ENCODE data around the gene ZBED4.
"Not testable (repeated sequence)": the region's sequence is repeated elsewhere in the genome, so short reads cannot be mapped to it uniquely, and the experiment has no call there.

The ZBED4 gene, protein sequence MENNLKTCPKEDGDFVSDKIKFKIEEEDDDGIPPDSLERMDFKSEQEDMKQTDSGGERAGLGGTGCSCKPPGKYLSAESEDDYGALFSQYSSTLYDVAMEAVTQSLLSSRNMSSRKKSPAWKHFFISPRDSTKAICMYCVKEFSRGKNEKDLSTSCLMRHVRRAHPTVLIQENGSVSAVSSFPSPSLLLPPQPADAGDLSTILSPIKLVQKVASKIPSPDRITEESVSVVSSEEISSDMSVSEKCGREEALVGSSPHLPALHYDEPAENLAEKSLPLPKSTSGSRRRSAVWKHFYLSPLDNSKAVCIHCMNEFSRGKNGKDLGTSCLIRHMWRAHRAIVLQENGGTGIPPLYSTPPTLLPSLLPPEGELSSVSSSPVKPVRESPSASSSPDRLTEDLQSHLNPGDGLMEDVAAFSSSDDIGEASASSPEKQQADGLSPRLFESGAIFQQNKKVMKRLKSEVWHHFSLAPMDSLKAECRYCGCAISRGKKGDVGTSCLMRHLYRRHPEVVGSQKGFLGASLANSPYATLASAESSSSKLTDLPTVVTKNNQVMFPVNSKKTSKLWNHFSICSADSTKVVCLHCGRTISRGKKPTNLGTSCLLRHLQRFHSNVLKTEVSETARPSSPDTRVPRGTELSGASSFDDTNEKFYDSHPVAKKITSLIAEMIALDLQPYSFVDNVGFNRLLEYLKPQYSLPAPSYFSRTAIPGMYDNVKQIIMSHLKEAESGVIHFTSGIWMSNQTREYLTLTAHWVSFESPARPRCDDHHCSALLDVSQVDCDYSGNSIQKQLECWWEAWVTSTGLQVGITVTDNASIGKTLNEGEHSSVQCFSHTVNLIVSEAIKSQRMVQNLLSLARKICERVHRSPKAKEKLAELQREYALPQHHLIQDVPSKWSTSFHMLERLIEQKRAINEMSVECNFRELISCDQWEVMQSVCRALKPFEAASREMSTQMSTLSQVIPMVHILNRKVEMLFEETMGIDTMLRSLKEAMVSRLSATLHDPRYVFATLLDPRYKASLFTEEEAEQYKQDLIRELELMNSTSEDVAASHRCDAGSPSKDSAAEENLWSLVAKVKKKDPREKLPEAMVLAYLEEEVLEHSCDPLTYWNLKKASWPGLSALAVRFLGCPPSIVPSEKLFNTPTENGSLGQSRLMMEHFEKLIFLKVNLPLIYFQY

DNA sequence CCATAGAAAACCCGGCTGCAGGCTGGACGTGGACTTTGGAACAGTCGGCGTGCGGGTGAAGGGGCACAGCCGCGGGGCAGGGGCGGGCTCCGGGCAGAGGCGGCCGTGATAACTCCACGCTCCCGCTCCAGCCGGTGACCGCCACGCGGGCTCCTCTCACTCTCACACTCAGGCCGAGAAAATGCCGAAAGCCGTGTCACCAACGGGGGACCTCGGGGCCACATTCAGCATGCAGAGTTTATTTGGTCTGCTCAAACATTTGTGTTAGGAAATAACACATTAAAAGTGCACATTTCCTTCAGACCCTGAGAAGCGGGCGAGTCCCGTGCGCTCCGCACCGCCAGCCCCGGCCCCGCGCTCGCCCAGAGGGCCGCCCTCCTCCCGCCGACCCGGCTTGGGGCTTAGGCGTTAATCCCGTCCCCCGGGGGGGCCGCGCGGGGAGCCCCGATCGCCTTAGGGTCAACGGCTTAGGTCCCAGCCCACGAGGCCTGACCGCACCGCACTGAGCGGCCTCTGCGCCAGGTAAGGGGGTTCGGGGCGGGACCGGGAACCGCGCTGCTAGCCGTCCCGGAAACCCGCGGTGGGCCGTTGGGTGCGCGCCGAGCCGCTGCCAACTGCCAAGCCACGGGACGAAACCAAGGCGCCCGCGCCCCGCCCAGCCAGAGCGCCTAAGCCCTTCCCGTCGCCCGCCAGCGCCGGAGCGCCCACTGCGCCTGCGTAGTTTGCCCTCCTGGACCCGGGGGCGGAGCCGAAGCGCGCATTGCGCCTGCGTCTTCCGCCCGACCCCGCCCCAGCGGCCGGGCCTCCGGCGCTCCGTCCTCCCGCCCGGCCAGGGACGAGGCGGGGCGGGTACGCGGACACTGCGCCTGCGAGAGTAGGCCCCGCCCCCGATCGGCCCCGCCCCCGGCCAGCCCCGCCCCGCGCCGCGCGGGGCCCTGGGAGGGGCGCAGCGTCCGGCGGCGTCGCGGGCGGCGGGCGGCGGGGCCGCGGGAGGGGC, at the start of gene ZBED4:
Gene ZBED4 (plus strand): TSS at position 947 of the 997 bp plus-strand sequence. CDS start 29,819 bp downstream, outside the sequence.
- peak; percentile 98 to 99 for DNase-seq

DNA sequence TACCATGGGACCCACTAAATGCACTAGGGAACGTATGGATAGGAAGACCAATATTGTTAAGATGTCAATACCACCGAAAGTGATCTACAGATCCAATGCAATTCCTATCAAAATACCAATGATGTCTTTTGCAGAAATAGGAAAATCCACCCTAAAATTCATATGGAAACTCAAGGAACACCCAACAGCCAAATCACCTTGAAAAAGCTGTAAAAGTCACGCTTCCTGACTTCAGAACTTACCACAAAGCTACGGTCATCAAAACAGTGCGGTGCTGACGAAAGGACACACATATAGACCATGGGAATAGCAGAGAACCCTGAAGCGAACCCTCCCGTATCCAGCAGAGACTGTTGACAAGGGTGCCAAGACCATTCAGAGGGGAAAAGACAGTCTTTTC, 46.5 kb upstream of the ZBED4 start:
- no peak for DNase-seq

DNA sequence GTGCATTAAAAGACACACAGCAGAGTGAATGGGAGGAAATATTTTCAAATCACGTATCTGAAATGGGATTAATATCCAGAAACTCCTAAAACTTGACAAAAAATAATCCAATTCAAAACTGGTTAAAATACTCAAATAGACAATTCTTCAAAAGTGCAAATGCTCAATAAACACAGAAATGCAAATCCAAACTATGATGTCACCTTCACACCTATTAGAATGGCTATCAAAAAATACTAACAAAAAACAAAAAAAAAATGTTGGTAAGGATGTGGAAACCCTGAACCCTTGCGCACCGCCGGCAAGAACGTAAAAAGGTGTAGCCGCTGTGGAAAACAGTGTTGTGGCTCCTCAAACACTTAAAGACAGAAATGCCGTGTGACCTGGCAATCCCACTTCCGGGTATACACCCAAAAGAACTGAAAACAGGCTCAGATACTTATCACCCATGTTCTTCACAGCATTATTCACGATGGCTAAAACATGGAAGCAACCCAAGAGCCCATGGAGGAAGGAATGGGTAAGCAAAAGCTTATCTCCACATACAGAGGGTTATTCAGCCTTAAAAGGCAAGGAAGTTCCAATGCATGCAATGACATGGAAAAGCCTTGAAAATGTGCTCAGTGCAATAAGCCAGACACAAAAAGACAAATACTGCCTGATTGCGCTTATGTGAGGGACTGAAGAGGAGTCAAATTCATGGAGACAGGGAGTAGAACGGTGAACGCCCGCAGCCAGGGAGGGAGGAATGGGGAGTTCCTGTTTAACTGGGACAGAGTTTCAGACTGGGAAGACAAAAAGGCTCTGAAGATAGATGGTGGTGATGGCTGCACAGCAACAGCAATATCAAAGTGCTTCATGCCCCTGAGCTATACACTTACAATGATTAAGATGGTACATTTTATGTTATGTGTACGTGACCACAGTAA, 45.6 kb upstream of the ZBED4 start:
- DNase-seq: peak in 1 of 2 experiments; percentile 44

DNA sequence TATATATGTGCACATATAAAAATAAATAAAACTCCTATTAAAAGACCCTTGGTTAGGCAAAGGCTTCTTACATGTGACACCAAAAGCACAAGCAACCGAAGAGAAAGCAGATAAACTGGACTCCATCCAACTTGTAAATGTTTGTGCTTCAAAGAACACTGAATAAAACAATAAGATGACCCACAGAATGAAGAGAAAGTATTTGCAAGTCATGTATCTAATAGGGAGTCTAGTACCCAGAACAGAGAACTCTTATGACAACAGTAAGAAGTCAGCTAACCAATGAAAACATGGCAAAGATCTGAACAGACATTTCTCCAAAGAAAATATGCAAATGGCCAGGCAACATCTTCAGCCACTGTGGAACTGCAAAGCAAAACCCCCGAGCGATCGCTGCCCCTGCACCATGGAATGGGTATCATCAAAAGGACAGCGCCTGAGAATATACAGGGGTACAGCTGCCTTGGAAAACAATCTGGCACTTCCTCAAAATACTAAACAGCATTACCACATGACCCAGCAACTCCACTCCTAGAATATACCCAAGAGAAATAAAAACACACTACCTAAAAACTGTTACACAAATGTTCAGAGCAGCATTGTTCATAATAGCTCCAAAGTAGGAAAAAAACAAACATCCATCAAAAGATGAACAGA, 43.2 kb upstream of the ZBED4 start:
- no peak for DNase-seq

DNA sequence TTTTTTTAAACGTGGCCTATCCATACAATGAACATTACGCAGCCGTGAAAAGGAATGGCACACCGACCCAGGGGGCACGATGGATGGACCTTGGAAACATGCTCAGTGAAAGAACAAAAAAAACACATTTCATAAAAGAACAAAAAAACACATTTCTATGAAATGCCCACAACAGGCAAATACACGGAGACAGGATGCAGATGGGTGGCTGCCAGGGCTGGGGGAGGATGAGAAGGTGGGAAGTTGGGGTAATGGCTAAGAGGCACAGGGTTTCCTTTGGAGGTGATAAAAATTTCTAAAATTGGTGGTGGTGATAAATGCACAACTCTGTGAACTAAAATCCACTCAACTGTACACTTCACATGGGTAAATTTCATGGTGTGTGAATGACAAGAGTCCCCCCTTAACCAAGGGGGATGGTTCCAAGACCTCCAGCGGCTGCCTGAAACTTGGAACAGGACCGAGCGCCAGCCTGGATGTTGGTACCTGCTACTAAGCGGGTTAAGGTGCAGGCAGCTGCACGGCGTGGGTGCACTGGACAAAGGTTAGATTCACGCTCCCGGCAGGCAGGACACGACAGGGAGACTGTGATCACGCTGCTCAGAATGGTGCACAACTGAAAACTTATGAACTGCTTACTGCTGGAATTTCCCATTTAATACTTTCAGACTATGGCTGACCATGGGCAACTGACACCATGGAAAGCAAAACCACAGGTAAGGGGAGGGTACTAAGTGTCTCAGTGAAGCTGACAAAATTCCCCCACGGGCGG, 42.4 kb upstream of the ZBED4 start:
- DNase-seq: no peak

DNA sequence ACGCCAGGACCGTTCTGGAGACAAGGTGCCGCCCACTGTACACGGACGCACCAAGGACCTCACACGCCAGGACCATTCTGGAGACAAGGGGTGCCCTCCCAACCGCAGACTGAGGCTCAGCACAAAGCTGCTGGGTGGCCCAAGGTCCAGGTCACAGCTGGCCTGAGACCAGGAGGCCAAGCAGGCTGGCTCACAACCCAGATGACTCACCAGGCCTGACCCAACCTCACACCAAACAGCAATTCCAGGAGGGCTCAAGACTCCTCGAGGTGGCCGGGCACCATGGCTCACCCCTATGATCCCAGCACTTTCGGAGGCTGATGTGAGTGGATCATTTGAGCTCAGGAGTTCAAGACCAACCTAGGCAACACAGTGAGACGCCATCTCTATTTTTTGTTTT, 40.8 kb upstream of the ZBED4 start:
- no peak for DNase-seq

DNA sequence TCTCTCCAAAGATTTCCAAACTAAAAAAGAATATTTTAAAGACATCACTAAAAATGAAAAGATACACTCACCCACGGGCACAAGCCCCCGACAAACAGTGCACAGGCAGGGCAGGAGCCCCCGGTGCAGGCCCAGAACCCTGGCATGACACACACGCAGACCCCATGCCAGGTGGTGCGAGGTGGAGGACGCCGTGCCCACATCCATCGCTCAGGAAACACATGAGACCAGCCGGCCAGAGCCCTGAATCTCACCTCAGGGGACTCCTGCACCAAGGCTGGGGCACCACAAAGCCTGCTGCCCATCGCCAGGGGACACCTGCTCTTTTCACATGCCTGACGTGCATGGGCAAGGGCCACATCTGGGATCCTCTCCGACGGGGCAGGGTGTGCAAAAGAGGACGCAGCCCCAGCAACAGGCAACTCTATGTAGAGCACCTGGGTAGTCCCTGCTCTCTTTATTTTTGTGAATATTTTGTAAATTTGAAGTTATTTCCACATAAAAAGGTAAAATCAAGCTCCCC, 39.4 kb upstream of the ZBED4 start:
- DNase-seq: no peak

DNA sequence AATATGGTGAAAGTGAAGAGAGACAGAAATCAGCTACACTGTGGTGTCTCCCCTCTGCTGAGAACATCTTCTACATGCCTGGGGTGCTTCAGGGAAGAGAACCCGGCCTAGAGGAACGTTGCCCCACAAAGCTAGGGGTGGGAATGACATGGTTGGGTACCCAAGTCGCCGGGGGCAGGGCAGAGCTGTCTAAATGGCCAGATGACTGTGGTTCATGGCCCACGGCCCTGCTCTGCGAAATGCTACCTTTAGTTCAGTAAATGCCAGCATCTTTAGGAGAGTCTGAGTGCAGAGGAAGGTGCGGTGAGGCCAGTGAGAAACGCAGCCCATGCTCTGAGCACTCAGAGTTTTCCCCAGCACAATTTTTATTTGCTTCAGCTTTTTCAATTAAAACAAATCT, 38.8 kb upstream of the ZBED4 start:
- no peak for DNase-seq

DNA sequence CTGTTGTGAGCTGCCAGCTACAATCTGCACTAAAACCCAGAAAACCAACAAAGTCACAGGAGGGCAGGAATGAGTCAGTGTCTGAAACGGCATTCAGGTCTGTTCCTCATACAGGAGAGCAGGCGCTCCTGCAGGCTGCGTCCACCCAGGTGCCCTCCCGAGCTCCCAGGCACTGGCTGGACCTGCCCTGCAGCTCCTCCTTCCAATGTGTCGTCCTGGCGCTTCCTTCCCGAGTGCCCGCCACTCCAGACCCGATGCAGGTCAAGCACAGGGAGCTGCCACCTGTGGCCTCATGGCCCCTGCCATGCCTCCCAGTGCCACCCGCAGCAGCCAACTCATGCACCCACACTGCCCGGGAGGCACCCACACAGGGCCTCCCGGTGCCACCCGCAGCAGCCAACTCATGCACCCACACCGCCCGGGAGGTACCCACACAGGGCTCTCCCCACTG, 38.0 kb upstream of the ZBED4 start:
- peak; percentile 12 to 34 for DNase-seq

DNA sequence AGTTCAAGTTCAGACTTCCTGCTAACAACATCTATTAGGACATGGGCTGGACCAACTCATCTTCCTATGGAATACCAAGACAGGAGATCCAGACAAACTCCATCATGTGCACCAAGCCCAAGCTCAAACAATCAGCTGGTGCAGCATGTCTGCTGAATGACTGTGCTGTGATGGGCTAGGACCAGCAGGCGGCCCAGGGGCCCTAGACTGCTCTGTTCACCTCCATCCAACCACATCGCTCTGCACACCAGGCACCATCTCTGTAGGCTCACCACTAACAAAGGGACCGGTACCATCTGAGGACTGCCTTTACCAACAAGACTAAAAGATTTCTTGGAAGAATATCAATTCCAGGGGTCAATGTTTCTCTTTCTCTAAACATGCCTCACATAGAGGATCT, 36.3 kb upstream of the ZBED4 start:
- no peak for DNase-seq

DNA sequence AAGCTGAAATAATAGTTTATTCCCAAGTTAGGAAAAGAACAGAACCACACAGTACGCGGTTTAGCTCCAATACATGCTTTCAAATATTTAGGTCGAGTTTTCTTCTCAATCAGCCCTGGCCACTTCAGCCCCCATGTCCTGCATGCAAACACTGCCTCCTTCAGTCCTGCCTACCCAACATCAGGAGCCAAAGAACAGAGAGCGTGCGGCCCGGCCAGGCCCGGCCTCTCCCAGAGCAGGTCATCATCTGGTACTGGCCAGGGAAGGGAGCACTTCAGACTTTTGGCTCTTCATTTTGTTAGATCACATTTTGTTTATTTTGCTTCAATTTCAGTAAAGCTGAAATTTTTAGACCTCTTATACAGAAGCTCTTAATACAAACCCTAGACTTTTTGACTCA, 32.7 kb upstream of the ZBED4 start:
- no peak for DNase-seq

DNA sequence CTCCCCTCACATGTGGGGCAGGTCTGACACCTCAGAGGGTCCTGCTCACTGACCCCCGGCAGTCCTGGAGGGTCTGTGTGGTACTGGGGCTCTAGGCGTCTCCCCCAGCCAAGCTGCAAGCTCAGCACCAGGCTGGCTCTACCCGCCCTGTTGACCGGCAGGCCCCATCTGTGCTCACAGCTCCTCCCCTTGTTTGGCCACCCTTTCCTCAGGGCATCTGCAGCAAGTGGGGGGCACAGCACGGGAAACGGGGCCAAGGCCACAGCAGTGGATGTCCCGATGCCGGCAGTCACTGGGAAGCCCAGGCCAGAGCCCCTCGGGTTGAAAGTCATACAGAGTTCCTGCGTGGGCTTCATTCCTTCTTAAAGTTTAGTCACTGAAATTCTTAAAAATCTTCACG, 31.9 kb upstream of the ZBED4 start:
- not testable (repeated sequence) for DNase-seq

DNA sequence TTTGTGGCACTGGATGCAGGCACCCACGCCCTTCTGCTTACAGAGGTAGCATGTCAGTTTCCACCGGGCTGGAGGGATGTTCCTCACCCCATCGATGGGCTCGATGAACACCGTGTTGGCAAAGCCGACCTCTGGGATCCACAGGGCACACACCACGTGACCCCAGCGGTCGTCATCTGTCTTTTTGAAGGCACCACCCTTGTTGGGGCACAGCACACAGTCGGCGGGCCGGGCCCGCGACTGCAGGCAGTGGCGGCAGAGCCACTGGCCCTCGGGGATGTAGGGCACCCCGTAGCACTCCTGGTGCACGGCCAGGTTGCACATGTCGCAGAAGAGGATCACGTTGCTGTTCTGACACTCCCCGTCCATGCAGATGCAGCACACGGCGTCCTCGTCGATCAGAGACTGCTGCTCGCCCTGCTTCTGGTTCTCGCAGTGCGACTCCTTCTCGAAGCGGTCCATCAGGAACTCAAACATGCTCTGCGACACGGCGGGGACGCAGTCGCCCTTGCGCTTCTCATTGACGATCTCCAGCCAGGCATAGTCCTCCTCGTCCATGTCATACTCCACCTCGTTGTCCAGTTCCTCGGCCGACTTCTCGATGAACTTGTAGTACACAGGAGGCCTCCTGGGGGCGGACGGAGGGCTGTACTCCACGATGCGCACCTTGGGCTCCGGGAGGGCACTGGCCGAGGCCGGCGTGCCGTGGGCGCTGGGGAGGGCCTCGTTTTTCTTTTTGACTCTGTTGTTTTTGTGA, 30.2 kb upstream of the ZBED4 start:
- DNase-seq: no peak

DNA sequence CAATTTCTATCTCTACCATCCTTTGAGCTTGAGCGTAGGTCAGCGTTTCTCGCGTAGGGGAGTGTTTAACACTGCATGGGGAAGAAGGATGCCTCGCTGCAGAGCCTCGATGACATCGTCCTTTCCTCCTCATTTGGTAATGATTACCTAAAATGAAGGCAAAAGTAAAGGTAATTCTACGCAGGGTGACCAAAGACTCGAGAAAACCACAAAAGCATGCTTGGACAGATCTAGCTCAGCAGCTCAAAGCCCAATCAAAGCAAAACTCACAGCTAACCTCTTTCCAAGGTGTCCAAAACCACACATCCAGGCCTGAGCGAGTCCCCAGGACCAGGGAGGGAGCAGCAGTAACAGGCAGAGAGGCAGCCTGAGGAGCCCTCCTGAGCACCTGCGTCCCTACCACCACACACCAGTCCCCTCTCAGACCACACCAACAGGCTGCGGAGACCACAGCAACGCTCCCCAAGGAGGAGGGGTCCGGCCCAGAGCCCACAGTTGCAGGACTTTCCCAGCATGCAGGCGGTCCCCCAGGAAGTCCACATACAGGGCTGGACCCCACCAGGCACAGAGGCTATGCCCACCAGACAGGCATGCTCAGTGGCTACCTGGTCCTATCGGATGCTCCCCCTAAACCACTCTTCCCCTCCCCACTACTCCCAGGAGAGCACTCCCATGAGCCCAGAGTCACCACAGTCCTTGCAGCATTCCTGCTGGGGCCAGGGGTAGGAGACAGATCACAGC, 29.3 kb upstream of the ZBED4 start:
- DNase-seq: no peak

DNA sequence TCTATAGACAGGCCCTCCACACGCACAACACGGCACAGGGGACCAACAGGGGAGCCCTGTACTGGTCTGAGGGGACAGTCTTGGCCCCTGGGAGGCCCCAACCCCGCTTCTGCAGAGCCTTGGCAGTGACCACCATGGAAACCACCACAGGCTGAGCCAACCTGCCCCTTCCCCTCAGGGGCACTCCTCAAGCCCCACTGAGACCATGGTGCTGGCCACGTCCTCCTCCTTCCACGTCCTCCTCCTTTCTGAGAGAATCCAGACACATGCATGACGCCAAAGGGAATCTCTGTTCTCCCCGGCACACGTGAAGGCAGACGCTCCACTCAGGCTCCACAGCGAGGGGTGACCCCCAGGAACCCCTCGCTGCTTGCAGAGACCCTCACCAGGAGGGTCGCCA, 28.7 kb upstream of the ZBED4 start:
- DNase-seq: no peak

DNA sequence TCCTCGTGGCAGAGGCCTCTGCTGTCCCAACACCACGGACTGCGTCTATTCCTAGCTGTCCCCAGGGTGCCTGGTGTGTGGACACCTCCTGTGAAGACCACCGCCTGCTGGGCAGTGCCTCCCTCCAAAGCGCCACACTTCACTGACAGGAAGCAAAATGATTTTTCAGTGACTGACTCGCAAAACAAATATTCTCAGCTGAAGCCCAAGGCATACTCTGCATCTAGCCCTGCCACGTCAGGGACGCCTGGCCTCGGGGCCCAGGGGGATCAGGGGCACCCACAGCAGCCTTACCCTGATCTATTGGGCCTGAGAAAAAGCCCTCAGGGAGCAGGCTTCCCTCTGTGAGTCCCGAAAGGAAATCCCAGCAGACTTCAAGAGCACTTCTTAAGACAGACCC, 28.2 kb upstream of the ZBED4 start:
- no peak for DNase-seq

DNA sequence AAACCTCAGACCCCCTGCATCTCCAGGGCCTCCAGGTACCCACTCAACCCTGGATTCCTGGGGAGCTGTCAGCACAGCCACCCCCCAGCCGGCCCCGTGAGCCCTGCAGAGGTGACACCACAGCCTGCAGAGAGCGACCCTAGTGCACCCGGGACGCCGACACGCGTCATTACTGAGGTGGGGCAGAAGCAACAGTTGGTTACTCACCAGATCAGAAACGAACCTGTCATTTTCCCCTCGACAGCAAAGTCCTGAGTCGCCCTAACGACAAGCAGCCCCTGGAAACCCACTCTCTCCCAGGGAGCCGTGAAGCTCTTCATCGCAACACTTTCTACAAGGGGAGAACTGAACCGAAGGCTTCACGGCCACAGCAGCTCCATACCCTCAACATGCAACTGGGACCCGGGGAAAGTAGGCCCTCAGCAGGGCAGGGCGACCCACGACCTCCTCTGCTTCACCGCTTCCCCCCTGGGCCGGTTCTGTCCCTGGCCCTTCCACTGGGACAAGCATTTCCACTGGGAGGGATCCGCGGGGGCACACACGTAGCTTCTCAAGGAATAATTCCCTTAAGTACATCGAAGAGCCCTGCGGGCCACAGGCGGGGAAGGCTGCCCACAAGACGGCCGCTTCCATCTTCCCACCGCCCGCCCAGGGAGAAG, 27.6 kb upstream of the ZBED4 start:
- peak; percentile 64 to 70 for DNase-seq
